GM19025 (cell line): ENCODE measurements around the gene NSF.

Source experiments
- ATAC-seq: cut with Tn5 transposase; IDR thresholded peaks from one replicate; pipeline ENCODE4 v1.9.1; 2021; ENCODE audit warnings: mild to moderate bottlenecking, low read depth, moderate library complexity; ENCODE audit not compliant: unreplicated experiment

NSF gene

GRCh38 chr17:46793541-46793940, 203.1 kb downstream of the NSF start:
- no peak for ATAC-seq

- no peak for ATAC-seq
These were observed 203.8 kb downstream of the NSF start for GRCh38 chr17:46794318-46794717.

- ATAC-seq = no peak
These were observed 205.0 kb downstream of the NSF start for GRCh38 chr17:46795379-46795952.

GRCh38 chr17:46796084-46796483, 205.6 kb downstream of the NSF start:
- ATAC-seq = no peak

GRCh38 chr17:46796524-46796923, 206.1 kb downstream of the NSF start:
- no peak for ATAC-seq

- no peak for ATAC-seq
These were observed 206.6 kb downstream of the NSF start for GRCh38 chr17:46796956-46797530.

GRCh38 chr17:46800573-46800972, 210.1 kb downstream of the NSF start:
- no peak for ATAC-seq

- no peak for ATAC-seq
These were observed 212.3 kb downstream of the NSF start for GRCh38 chr17:46802800-46803199.

GRCh38 chr17:46803544-46803943, 213.1 kb downstream of the NSF start:
- no peak for ATAC-seq

- ATAC-seq = no peak
These were observed 215.3 kb downstream of the NSF start for GRCh38 chr17:46805771-46806170.
